ENCODE data around the gene FBRSL1. TPM values are rescaled to one million over a fixed set of nuclear protein-coding genes. Genes with fewer than 3 reads are reported as not detected.
A peak's percentile ranks its signal among the peaks of the same experiment; 100 is the strongest.

FBRSL1 gene
- total RNA-seq, 1 donor from 2014 or later, result 75.8 TPM

GRCh38 chr12:132503618-132504204, 13.8 kb downstream of the FBRSL1 start:
- no peak overlapping the region for H3K4me3 Mint-ChIP-seq
- H3K4me1 Mint-ChIP-seq (ENCODE audit: low read depth), result peaks cover 14% of the 10 kb centered on the region
- H3K36me3 Mint-ChIP-seq (ENCODE audit: low read depth), result no peaks in the 10 kb centered on the region
- no peak overlapping the region for H3K27ac Mint-ChIP-seq
- intact Hi-C loops (cut with micrococcal nuclease), result no loop called here
- no peaks in the 10 kb centered on the region for H3K9me3 Mint-ChIP-seq
- H3K27me3 Mint-ChIP-seq (ENCODE audit: insufficient read depth), result no peaks in the 10 kb centered on the region
- no peak for DNase-seq (ENCODE audit: low spot score)

GRCh38 chr12:132505105-132505851, 15.3 kb downstream of the FBRSL1 start:
- peaks cover 14% of the 10 kb centered on the region for H3K4me1 Mint-ChIP-seq (ENCODE audit: low read depth)
- H3K27ac Mint-ChIP-seq, result no peak overlapping the region

GRCh38 chr12:132505852-132506219, 15.9 kb downstream of the FBRSL1 start:
- Mint-ChIP-seq H3K27me3 (ENCODE audit: insufficient read depth) (no peaks in the 10 kb centered on the region), H3K4me3 (no peak overlapping the region), H3K27ac (peak overlapping the region; percentile 44), H3K36me3 (ENCODE audit: low read depth) (no peaks in the 10 kb centered on the region), H3K9me3 (no peaks in the 10 kb centered on the region), H3K4me1 (ENCODE audit: low read depth) (peaks cover 14% of the 10 kb centered on the region)
- intact Hi-C loops (cut with micrococcal nuclease), result loop anchor here (1.0 kb wide), 1 partner anchor 15 kb away; no protein-coding TSS in a partner anchor
- DNase-seq (ENCODE audit: low spot score), result no peak

More at GRCh38 chr12:132505105-132505851, 15.3 kb downstream of the FBRSL1 start:
- DNase-seq (ENCODE audit: low spot score), result no peak
- Mint-ChIP-seq H3K36me3 (ENCODE audit: low read depth) (no peaks in the 10 kb centered on the region), H3K4me3 (no peak overlapping the region), H3K9me3 (no peaks in the 10 kb centered on the region), H3K27me3 (ENCODE audit: insufficient read depth) (no peaks in the 10 kb centered on the region)
- intact Hi-C loops (cut with micrococcal nuclease), result no loop called here

- no peaks in the 10 kb centered on the region for H3K36me3 Mint-ChIP-seq (ENCODE audit: low read depth)
- intact Hi-C loops (cut with micrococcal nuclease), result loop anchor here (1.0 kb wide), 1 partner anchor 15 kb away; no protein-coding TSS in a partner anchor
- no peak overlapping the region for H3K4me3 Mint-ChIP-seq
- no peaks in the 10 kb centered on the region for H3K27me3 Mint-ChIP-seq (ENCODE audit: insufficient read depth)
- H3K4me1 Mint-ChIP-seq (ENCODE audit: low read depth), result peaks cover 14% of the 10 kb centered on the region
- peak; percentile 60 for DNase-seq (ENCODE audit: low spot score)
- peak overlapping the region; percentile 29 for H3K27ac Mint-ChIP-seq
- H3K9me3 Mint-ChIP-seq, result no peaks in the 10 kb centered on the region
These were observed 16.6 kb downstream of the FBRSL1 start for GRCh38 chr12:132506328-132507160.

GRCh38 chr12:132507161-132507538, 17.2 kb downstream of the FBRSL1 start:
- DNase-seq (ENCODE audit: low spot score), result no peak
- H3K9me3 Mint-ChIP-seq, result no peaks in the 10 kb centered on the region
- no peaks in the 10 kb centered on the region for H3K36me3 Mint-ChIP-seq (ENCODE audit: low read depth)
- no peak overlapping the region for H3K4me3 Mint-ChIP-seq
- no peaks in the 10 kb centered on the region for H3K27me3 Mint-ChIP-seq (ENCODE audit: insufficient read depth)
- peaks cover 14% of the 10 kb centered on the region for H3K4me1 Mint-ChIP-seq (ENCODE audit: low read depth)
- no peak overlapping the region for H3K27ac Mint-ChIP-seq
- intact Hi-C loops (cut with micrococcal nuclease), result no loop called here

GRCh38 chr12:132507656-132508490, 17.9 kb downstream of the FBRSL1 start:
- no peak for DNase-seq (ENCODE audit: low spot score)
- intact Hi-C loops (cut with micrococcal nuclease), result no loop called here
- no peak overlapping the region for H3K4me3 Mint-ChIP-seq

DNA sequence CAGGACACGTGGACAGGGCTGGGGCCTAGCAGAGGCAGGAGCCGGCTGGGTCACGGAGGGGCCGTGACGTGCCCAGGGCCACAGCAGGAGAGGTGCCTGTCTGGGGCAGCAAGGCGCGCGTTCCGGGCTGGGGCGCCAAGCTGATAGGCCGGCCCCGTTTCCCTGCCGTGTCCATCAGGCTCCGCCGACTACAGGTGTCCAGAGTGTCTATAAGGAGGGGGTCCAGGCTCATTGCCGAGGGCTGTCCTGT, 18.5 kb downstream of the FBRSL1 start:
- no peaks in the 10 kb centered on the region for H3K9me3 Mint-ChIP-seq
- no peak overlapping the region for H3K4me3 Mint-ChIP-seq
- H3K27me3 Mint-ChIP-seq (ENCODE audit: insufficient read depth), result no peaks in the 10 kb centered on the region
- intact Hi-C loops (cut with micrococcal nuclease), result no loop called here
- peaks cover 14% of the 10 kb centered on the region for H3K4me1 Mint-ChIP-seq (ENCODE audit: low read depth)
- DNase-seq (ENCODE audit: low spot score), result no peak
- no peak overlapping the region for H3K27ac Mint-ChIP-seq
- H3K36me3 Mint-ChIP-seq (ENCODE audit: low read depth), result no peaks in the 10 kb centered on the region

More at GRCh38 chr12:132507656-132508490, 17.9 kb downstream of the FBRSL1 start:
- no peaks in the 10 kb centered on the region for H3K9me3 Mint-ChIP-seq
- H3K4me1 Mint-ChIP-seq (ENCODE audit: low read depth), result peaks cover 14% of the 10 kb centered on the region
- H3K27me3 Mint-ChIP-seq (ENCODE audit: insufficient read depth), result no peaks in the 10 kb centered on the region
- no peaks in the 10 kb centered on the region for H3K36me3 Mint-ChIP-seq (ENCODE audit: low read depth)
- H3K27ac Mint-ChIP-seq, result no peak overlapping the region

GRCh38 chr12:132508860-132509732, 19.1 kb downstream of the FBRSL1 start:
- intact Hi-C loops (cut with micrococcal nuclease), result no loop called here
- Mint-ChIP-seq H3K27me3 (ENCODE audit: insufficient read depth) (no peaks in the 10 kb centered on the region), H3K4me1 (ENCODE audit: low read depth) (peaks cover 14% of the 10 kb centered on the region), H3K36me3 (ENCODE audit: low read depth) (no peaks in the 10 kb centered on the region), H3K4me3 (no peak overlapping the region), H3K27ac (no peak overlapping the region), H3K9me3 (no peaks in the 10 kb centered on the region)
- no peak for DNase-seq (ENCODE audit: low spot score)

GRCh38 chr12:132510111-132510724, 20.3 kb downstream of the FBRSL1 start:
- Mint-ChIP-seq H3K36me3 (ENCODE audit: low read depth) (peaks cover 1% of the 10 kb centered on the region), H3K4me1 (ENCODE audit: low read depth) (peaks cover 14% of the 10 kb centered on the region), H3K9me3 (no peaks in the 10 kb centered on the region), H3K4me3 (no peak overlapping the region), H3K27me3 (ENCODE audit: insufficient read depth) (no peaks in the 10 kb centered on the region), H3K27ac (no peak overlapping the region)
- intact Hi-C loops (cut with micrococcal nuclease), result no loop called here
- DNase-seq (ENCODE audit: low spot score), result no peak

GRCh38 chr12:132510746-132511477, 21.0 kb downstream of the FBRSL1 start:
- intact Hi-C loops (cut with micrococcal nuclease), result no loop called here
- Mint-ChIP-seq H3K27me3 (ENCODE audit: insufficient read depth) (no peaks in the 10 kb centered on the region), H3K4me1 (ENCODE audit: low read depth) (peaks cover 10% of the 10 kb centered on the region), H3K9me3 (no peaks in the 10 kb centered on the region), H3K4me3 (no peak overlapping the region), H3K27ac (no peak overlapping the region), H3K36me3 (ENCODE audit: low read depth) (peaks cover 3% of the 10 kb centered on the region)
- no peak for DNase-seq (ENCODE audit: low spot score)

GRCh38 chr12:132511516-132512196, 21.7 kb downstream of the FBRSL1 start:
- Mint-ChIP-seq H3K27me3 (ENCODE audit: insufficient read depth) (no peaks in the 10 kb centered on the region), H3K36me3 (ENCODE audit: low read depth) (peaks cover 4% of the 10 kb centered on the region)

More at GRCh38 chr12:132511516-132512196, 21.7 kb downstream of the FBRSL1 start:
- intact Hi-C loops (cut with micrococcal nuclease), result no loop called here
- DNase-seq (ENCODE audit: low spot score), result no peak
- peaks cover 2% of the 10 kb centered on the region for H3K4me1 Mint-ChIP-seq (ENCODE audit: low read depth)
- H3K9me3 Mint-ChIP-seq, result no peaks in the 10 kb centered on the region
- no peak overlapping the region for H3K4me3 Mint-ChIP-seq
- no peak overlapping the region for H3K27ac Mint-ChIP-seq
